Measurements from ENCODE around the gene RANBP3.

The RANBP3 gene

DNA sequence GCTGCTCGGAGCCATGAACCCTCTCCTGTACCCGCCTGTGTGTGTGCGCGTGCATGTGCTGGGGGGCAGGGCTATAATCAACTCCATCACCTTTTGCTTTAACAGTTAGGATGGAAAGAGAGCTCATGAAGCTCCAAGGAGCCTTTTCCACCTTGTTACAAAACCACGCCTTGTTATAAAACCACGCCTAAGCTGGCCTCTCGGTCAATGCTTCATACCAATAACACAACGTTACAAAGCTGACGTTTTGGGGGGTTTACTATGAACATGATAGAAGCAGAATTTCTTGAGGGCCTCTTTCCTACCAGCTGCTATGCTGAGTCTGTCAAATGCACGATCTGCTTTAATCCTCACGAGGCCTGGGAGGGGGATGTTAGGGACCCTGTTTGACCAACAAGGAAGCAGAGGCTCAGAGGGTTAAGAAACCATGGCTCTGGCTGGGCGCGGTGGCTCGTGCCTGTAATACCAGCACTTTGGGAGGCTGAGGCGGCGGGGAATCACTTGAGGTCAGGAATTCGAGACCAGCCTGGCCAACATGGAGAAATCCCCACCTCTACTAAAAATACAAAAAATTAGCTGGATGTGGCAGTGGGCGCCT lies 52.0 kb downstream of the RANBP3 start:
- no peak overlapping the region for H3K27ac ChIP-seq (ENCODE audit: low read depth, low read length)
- no peaks in the 10 kb centered on the region for H3K4me1 ChIP-seq (ENCODE audit: control insufficient read depth, insufficient read depth, low read length, unreplicated experiment)
- H3K4me3 ChIP-seq (ENCODE audit: low read depth, low read length) = no peak overlapping the region
- H3K27me3 ChIP-seq (ENCODE audit: insufficient read depth, low read length) = no peaks in the 10 kb centered on the region
- H3K36me3 ChIP-seq (ENCODE audit: insufficient read depth, low read length) = no peaks in the 10 kb centered on the region
- no peak overlapping the region for H2AFZ ChIP-seq (ENCODE audit: low read length, unreplicated experiment)
- no peaks in the 10 kb centered on the region for H3K79me2 ChIP-seq (ENCODE audit: control insufficient read depth, insufficient read depth, low read length, unreplicated experiment)

DNA sequence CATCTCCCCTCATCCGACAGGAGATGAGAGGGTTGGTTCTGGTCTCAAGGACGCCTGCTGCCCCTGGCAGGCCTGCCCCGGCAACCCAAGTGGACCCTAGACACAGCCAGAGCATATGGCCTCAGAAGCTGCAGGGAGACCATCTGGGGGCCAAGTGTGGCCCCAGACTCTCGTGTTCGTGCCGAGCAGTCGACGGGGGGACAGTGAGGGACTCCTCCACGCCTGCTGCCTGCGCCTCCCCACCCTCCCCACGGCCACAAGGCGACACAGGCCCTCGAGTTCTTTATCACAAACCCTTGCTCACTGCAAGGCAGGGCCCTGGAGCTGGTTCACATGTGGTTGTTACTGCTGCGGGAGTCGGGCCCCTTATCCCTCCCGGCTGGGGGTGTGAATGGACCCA lies 54.6 kb downstream of the RANBP3 start:
- no peak overlapping the region for H2AFZ ChIP-seq (ENCODE audit: low read length, unreplicated experiment)
- H3K36me3 ChIP-seq (ENCODE audit: insufficient read depth, low read length) = no peaks in the 10 kb centered on the region
- H3K27me3 ChIP-seq (ENCODE audit: insufficient read depth, low read length) = no peaks in the 10 kb centered on the region
- H3K4me3 ChIP-seq (ENCODE audit: low read depth, low read length) = no peak overlapping the region
- H3K79me2 ChIP-seq (ENCODE audit: control insufficient read depth, insufficient read depth, low read length, unreplicated experiment) = no peaks in the 10 kb centered on the region
- H3K4me1 ChIP-seq (ENCODE audit: control insufficient read depth, insufficient read depth, low read length, unreplicated experiment) = no peaks in the 10 kb centered on the region
- no peak overlapping the region for H3K27ac ChIP-seq (ENCODE audit: low read depth, low read length)

DNA sequence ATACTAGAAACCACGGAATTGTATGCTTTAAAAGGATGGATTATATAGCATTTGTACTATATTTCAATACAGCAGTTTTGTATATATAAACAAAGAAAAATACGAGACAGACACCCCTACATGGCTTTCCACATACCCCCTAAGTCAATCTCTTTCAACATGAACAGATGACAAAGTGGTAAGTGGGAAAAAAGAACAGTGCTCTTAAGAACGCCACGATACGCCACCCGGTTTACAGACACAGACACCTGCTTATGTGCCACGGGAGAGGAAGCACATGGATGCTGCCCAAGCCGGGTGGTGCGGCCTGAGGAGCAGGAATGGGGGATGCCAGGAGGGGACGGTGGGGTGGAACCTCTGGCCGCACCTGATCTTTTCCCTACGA lies 55.8 kb downstream of the RANBP3 start:
- Histone ChIP-seq H3K27me3 (ENCODE audit: insufficient read depth, low read length) (no peaks in the 10 kb centered on the region), H3K36me3 (ENCODE audit: insufficient read depth, low read length) (no peaks in the 10 kb centered on the region), H3K4me1 (ENCODE audit: control insufficient read depth, insufficient read depth, low read length, unreplicated experiment) (no peaks in the 10 kb centered on the region), H3K4me3 (ENCODE audit: low read depth, low read length) (no peak overlapping the region), H3K27ac (ENCODE audit: low read depth, low read length) (no peak overlapping the region), H3K79me2 (ENCODE audit: control insufficient read depth, insufficient read depth, low read length, unreplicated experiment) (no peaks in the 10 kb centered on the region), H2AFZ (ENCODE audit: low read length, unreplicated experiment) (no peak overlapping the region)

DNA sequence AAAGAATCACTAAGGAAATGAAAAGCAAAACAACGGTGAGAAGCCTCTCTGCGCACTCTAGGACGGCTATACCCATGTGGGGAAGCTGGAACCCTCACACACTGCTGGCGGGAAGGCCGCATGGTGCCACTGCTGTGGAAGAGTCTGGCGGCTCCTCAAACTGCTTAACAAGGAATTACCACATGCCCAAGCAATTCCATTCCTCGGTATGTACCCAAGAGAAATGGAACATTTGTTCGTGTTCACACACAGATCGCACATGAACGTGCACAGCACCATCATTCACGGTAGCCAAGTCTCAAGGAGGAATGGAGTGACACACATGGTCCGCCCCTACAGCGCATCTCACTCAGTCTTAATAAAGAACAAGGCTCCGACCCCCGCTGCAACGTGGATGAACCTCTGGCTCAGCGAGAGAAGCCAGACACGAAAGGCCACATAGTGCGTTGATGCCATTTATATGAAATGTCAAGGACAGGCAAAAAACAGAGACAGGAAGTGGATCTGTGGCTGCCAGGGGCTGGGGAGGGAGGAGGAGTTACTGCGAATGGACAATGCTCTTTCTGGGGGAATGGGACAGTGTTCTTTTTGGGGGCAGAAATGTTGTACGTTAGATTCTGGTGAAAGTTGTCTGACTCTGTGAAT lies 56.3 kb downstream of the RANBP3 start:
- Histone ChIP-seq H3K27me3 (ENCODE audit: insufficient read depth, low read length) (no peaks in the 10 kb centered on the region), H3K36me3 (ENCODE audit: insufficient read depth, low read length) (no peaks in the 10 kb centered on the region), H2AFZ (ENCODE audit: low read length, unreplicated experiment) (no peak overlapping the region), H3K4me3 (ENCODE audit: low read depth, low read length) (no peak overlapping the region), H3K27ac (ENCODE audit: low read depth, low read length) (no peak overlapping the region), H3K79me2 (ENCODE audit: control insufficient read depth, insufficient read depth, low read length, unreplicated experiment) (no peaks in the 10 kb centered on the region), H3K4me1 (ENCODE audit: control insufficient read depth, insufficient read depth, low read length, unreplicated experiment) (no peaks in the 10 kb centered on the region)

DNA sequence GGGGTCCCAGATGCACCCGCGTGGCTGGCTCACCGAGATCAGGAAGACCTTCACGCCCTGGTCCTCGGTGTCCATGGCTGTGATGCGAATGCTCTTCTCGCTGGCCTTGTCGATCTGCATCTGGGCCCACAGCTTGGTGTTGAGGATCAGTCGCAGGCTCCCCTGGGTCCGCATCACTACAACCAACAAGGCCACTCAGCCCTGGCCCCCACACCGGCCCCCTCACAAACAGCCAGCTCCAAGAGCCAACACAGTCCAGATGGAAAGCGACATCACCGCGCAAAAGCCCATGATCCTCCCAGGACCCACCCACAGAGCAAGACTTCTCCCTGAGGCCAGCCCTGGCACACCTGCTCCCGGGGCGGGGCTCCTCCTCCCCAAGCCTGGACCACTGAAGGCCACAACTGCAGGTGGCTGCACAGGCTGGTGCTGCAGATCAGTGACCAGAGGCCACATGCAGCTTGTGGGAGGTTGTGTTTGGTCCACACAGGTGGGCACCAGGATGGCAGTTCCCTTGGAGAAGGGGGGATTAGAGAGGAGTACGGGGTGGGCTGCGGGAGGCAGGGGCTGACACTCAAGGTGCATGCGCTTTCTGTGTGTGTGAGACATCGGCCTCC lies 59.4 kb downstream of the RANBP3 start:
- H3K4me1 ChIP-seq (ENCODE audit: control insufficient read depth, insufficient read depth, low read length, unreplicated experiment) = peaks cover 5% of the 10 kb centered on the region
- no peak overlapping the region for H3K27ac ChIP-seq (ENCODE audit: low read depth, low read length)
- H3K4me3 ChIP-seq (ENCODE audit: low read depth, low read length) = no peak overlapping the region
- H3K36me3 ChIP-seq (ENCODE audit: insufficient read depth, low read length) = no peaks in the 10 kb centered on the region
- H3K79me2 ChIP-seq (ENCODE audit: control insufficient read depth, insufficient read depth, low read length, unreplicated experiment) = no peaks in the 10 kb centered on the region
- H2AFZ ChIP-seq (ENCODE audit: low read length, unreplicated experiment) = no peak overlapping the region
- no peaks in the 10 kb centered on the region for H3K27me3 ChIP-seq (ENCODE audit: insufficient read depth, low read length)

DNA sequence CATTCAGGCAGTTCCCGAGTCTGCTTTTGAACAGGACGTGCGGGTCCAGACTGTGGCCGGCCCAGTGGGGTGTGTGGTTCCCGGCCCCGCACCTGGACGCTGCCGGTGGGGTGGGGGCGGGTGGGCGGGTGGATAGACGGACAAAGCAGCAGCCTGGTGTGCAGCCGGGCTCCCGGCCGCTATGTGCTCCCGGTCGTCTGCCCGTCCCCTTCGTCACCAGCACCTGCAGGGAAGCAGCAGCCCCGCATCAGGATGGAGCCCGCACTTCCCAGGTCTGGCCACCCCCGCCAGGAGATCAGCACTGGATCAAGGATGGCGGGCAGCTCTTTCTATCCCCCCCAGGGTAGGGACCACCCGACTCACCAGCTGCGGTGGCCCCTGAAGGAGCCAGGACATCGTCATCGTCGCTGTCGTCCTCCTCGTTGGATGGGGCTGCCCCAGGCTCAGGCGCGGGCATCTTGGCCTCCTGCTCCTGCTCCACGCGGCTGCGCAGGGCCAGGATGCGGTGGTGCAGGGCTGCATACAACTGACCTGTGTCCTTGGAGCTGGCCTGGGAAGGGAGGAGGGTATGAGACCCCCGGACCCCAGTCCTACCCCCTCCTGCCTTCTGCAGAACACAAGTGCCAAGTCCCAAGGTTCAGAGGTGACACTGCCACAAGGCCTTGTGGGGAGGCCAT lies 60.4 kb downstream of the RANBP3 start:
- no peaks in the 10 kb centered on the region for H3K79me2 ChIP-seq (ENCODE audit: control insufficient read depth, insufficient read depth, low read length, unreplicated experiment)
- peaks cover 5% of the 10 kb centered on the region for H3K4me1 ChIP-seq (ENCODE audit: control insufficient read depth, insufficient read depth, low read length, unreplicated experiment)

DNA sequence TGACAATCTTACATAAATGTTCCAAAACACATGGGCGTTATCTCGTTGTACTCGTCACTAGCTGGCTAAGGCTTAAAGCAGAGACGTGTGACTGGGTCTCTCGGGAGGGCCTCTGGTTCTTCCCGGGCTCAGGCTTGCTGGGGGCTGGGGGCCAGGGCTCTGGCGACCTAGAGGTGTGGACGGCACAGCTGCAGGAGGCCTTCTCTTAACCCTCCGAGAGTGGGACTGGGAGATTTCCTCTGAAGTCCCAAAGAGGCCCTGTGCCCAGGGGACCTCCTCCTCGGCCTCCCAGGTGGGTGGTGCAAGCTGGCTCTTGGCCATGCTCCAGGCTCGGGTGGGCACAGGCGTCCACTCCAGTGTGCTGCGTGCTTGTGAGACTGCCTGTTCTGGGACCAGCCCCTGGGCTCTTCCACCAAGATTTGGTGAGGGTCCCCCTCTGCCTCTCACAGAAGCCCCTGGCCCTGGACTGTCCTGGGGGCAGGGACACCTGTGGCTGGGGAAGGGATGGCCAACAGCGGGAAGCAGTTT lies 61.7 kb downstream of the RANBP3 start:
- H3K27me3 ChIP-seq (ENCODE audit: insufficient read depth, low read length) = no peaks in the 10 kb centered on the region
- no peaks in the 10 kb centered on the region for H3K36me3 ChIP-seq (ENCODE audit: insufficient read depth, low read length)
- peaks cover 5% of the 10 kb centered on the region for H3K4me1 ChIP-seq (ENCODE audit: control insufficient read depth, insufficient read depth, low read length, unreplicated experiment)
- no peak overlapping the region for H3K27ac ChIP-seq (ENCODE audit: low read depth, low read length)
- H3K79me2 ChIP-seq (ENCODE audit: control insufficient read depth, insufficient read depth, low read length, unreplicated experiment) = no peaks in the 10 kb centered on the region
- no peak overlapping the region for H2AFZ ChIP-seq (ENCODE audit: low read length, unreplicated experiment)
- H3K4me3 ChIP-seq (ENCODE audit: low read depth, low read length) = no peak overlapping the region

More for the DNA sequence above, 60.4 kb downstream of the RANBP3 start:
- Histone ChIP-seq H3K36me3 (ENCODE audit: insufficient read depth, low read length) (no peaks in the 10 kb centered on the region), H3K4me3 (ENCODE audit: low read depth, low read length) (no peak overlapping the region), H3K27me3 (ENCODE audit: insufficient read depth, low read length) (no peaks in the 10 kb centered on the region), H3K27ac (ENCODE audit: low read depth, low read length) (no peak overlapping the region), H2AFZ (ENCODE audit: low read length, unreplicated experiment) (no peak overlapping the region)

DNA sequence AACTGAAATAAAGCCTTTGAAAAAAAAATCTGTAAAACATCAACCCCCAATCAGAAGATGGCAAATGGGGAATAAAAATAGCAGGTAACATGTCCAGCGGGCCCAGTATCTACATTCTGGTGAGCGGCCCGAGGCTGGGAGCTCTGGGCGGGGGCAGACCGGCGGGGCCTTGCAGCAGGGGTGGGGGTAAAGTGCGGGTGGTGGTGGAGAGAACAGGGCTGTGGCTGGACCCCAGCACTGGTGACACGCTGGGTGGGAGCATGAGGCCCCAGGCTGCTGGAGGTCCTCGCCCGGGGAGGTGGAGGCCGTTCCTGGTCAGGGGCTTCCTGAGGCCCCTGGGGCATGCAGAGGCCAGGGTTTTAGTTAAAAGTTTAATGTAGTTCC lies 62.2 kb downstream of the RANBP3 start:
- H3K4me1 ChIP-seq (ENCODE audit: control insufficient read depth, insufficient read depth, low read length, unreplicated experiment) = peaks cover 5% of the 10 kb centered on the region
- no peaks in the 10 kb centered on the region for H3K79me2 ChIP-seq (ENCODE audit: control insufficient read depth, insufficient read depth, low read length, unreplicated experiment)
- no peak overlapping the region for H3K4me3 ChIP-seq (ENCODE audit: low read depth, low read length)
- no peaks in the 10 kb centered on the region for H3K36me3 ChIP-seq (ENCODE audit: insufficient read depth, low read length)
- H2AFZ ChIP-seq (ENCODE audit: low read length, unreplicated experiment) = no peak overlapping the region
- no peak overlapping the region for H3K27ac ChIP-seq (ENCODE audit: low read depth, low read length)
- no peaks in the 10 kb centered on the region for H3K27me3 ChIP-seq (ENCODE audit: insufficient read depth, low read length)

DNA sequence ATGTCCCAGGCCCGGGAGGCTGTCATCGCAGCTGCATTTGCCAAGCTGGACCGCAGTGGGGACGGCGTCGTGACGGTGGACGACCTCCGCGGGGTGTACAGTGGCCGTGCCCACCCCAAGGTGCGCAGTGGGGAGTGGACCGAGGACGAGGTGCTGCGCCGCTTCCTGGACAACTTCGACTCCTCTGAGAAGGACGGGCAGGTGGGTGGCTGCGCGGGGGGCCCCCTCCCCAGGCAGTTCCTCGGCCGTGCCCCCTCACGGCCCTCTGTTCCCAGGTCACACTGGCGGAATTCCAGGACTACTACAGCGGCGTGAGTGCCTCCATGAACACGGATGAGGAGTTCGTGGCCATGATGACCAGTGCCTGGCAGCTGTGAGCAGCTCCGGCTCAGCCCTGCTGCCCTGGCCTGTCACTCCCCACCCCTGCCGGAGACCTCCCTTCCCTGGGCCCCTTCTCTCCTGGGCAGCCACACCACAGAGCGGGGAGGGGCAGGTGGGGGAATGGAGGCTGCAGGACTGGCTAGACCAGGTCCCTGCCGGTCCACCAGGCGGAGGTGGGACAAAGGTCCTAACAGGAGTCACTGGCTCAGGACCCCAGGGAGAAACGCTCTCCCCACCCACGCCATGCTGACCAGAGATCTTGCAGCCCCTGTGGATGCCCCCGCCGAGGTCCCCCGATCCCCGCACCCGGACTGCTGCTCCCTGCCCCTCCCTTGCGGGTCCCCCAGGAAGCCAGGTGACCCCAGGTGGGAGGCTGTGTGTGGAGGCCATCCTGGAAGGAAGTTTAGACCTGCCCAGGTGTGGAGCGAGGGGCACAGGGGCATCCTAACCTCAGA lies 62.8 kb downstream of the RANBP3 start:
- Histone ChIP-seq H3K36me3 (ENCODE audit: insufficient read depth, low read length) (no peaks in the 10 kb centered on the region), H3K79me2 (ENCODE audit: control insufficient read depth, insufficient read depth, low read length, unreplicated experiment) (no peaks in the 10 kb centered on the region), H2AFZ (ENCODE audit: low read length, unreplicated experiment) (no peak overlapping the region), H3K4me1 (ENCODE audit: control insufficient read depth, insufficient read depth, low read length, unreplicated experiment) (peaks cover 5% of the 10 kb centered on the region), H3K27me3 (ENCODE audit: insufficient read depth, low read length) (no peaks in the 10 kb centered on the region), H3K27ac (ENCODE audit: low read depth, low read length) (no peak overlapping the region), H3K4me3 (ENCODE audit: low read depth, low read length) (no peak overlapping the region)

DNA sequence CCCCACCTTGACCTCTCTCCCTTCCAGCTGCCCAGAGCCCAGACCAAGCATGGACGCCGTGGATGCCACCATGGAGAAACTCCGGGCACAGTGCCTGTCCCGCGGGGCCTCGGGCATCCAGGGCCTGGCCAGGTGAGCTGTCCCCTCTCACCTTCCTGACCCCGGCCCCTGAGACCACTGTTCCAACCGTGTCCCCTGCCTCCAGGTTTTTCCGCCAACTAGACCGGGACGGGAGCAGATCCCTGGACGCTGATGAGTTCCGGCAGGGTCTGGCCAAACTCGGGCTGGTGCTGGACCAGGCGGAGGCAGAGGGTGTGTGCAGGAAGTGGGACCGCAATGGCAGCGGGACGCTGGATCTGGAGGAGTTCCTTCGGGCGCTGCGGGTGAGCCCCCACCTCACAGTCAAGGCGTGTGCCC lies 63.6 kb downstream of the RANBP3 start:
- Histone ChIP-seq H3K27me3 (ENCODE audit: insufficient read depth, low read length) (no peaks in the 10 kb centered on the region), H3K79me2 (ENCODE audit: control insufficient read depth, insufficient read depth, low read length, unreplicated experiment) (no peaks in the 10 kb centered on the region), H3K27ac (ENCODE audit: low read depth, low read length) (no peak overlapping the region), H3K4me1 (ENCODE audit: control insufficient read depth, insufficient read depth, low read length, unreplicated experiment) (peaks cover 5% of the 10 kb centered on the region), H2AFZ (ENCODE audit: low read length, unreplicated experiment) (no peak overlapping the region), H3K36me3 (ENCODE audit: insufficient read depth, low read length) (no peaks in the 10 kb centered on the region), H3K4me3 (ENCODE audit: low read depth, low read length) (no peak overlapping the region)

Measured in ACC112 (cell line).